A549 (cell line): Measurements from ENCODE around the gene FSTL4. TPM values are rescaled to one million over a fixed set of nuclear protein-coding genes. Genes with fewer than 3 reads are reported as not detected.

Experiments
- ATAC-seq, 2 experiments: fragments of 200-7000 bp in 1 of 2; fragments of >200 bp in 1 of 2; cut with Nextera tagmentation in 1 of 2; cut with Tn5 transposase in 1 of 2; 3 replicates each; pipeline versions ENCODE4 v1.8.0 to v1.9.1; 2018 to 2020; ENCODE audit warnings: mild to moderate bottlenecking in 1 of 2, moderate library complexity in 1 of 2
- CTCF ChIA-PET: fragments of 300-600 bp; sonication (Branson Sonifier 250); formaldehyde crosslinking; extraction: SDS; loops from one replicate; lab custom pipeline; 2021; ENCODE audit warnings: antibody characterized with exemption, inconsistent platforms; lab: Yijun Ruan, JAX
- POLR2A ChIA-PET: fragments of 350-600 bp; formaldehyde crosslinking; extraction: SDS; loops from one replicate; lab custom pipeline; 2021; ENCODE audit warnings: antibody characterized with exemption, inconsistent platforms; lab: Yijun Ruan, JAX
- DNase-seq, 2 experiments: peaks; one replicate each; pipeline versions ENCODE4 v3.0.0 to v3.0.0-alpha.2; 2011 to 2016; ENCODE audit warnings: low read depth in 1 of 2, low spot score in 1 of 2
- FAIRE-seq: peaks from 2 replicates; lab custom pipeline; 2011; peaks lifted over from hg19 to GRCh38; lab: Jason Lieb, UNC
- H3K27ac ChIP-seq, 2 experiments: fragments of >200 bp; sonication (Bioruptor Twin); formaldehyde crosslinking; 3 replicates each; pipeline ENCODE4 v1.5.1; 2016 to 2017
- H3K4me1 ChIP-seq: fragments of >200 bp; sonication (Bioruptor Twin); formaldehyde crosslinking; 3 replicates; pipeline ENCODE4 v1.6.1; 2016
- H3K4me2 ChIP-seq: fragments of >200 bp; sonication (Bioruptor Twin); formaldehyde crosslinking; 3 replicates; pipeline ENCODE4 v1.6.1; 2016
- H3K4me3 ChIP-seq: fragments of >200 bp; sonication (Bioruptor Twin); formaldehyde crosslinking; 3 replicates; pipeline ENCODE4 v1.5.1; 2016
- H3K9me3 ChIP-seq: fragments of >200 bp; sonication (Bioruptor Twin); formaldehyde crosslinking; 3 replicates; pipeline ENCODE4 v1.6.1; 2016
- BHLHE40 ChIP-seq: IDR thresholded peaks from 2 replicates; pipeline ENCODE4 v1.6.1; 2012; ENCODE audit warnings: low read depth, low read length, inconsistent platforms
- CBX2 ChIP-seq: fragments of 200-600 bp; sonication (generic); IDR thresholded peaks from 2 replicates; pipeline ENCODE4 v1.6.1; 2016; ENCODE audit warnings: low read depth, mild to moderate bottlenecking, borderline replicate concordance
- CBX8 ChIP-seq: fragments of 200-600 bp; sonication (generic); IDR thresholded peaks from 2 replicates; pipeline ENCODE4 v1.6.1; 2016
- EHF ChIP-seq: fragments of 250-450 bp; sonication (Bioruptor Pico); IDR thresholded peaks from 2 replicates; pipeline ENCODE4 v1.5.0; 2020; ENCODE audit warnings: mild to moderate bottlenecking
- ESRRA ChIP-seq: fragments of 150-350 bp; IDR thresholded peaks from 2 replicates; pipeline ENCODE4 v1.6.1; 2014; ENCODE audit warnings: mild to moderate bottlenecking, low read length, borderline replicate concordance
- FOSL2 ChIP-seq, 2 experiments: fragments of 450-650 bp in 1 of 2; fragments of >200 bp in 1 of 2; sonication (Bioruptor Twin) in 1 of 2; formaldehyde crosslinking; IDR thresholded peaks; 2 replicates each; pipeline versions ENCODE4 v1.5.0 to v1.6.1; 2016 to 2020; ENCODE audit warnings: mild to moderate bottlenecking in 1 of 2, moderate library complexity in 1 of 2
- JUN ChIP-seq, 2 experiments: fragments of >200 bp; sonication (Bioruptor Twin); formaldehyde crosslinking; IDR thresholded peaks; 2 replicates in 1 of 2; 3 replicates in 1 of 2; pipeline ENCODE4 v1.6.1; 2016 to 2017
- KDM5A ChIP-seq: fragments of 200-600 bp; sonication (generic); IDR thresholded peaks from 2 replicates; pipeline ENCODE4 v1.6.1; 2016; ENCODE audit warnings: antibody characterized with exemption, mild to moderate bottlenecking
- MAZ ChIP-seq: fragments of 150-350 bp; IDR thresholded peaks from 2 replicates; pipeline ENCODE4 v1.6.1; 2014; ENCODE audit warnings: antibody characterized with exemption, low read depth, low read length, borderline replicate concordance
- MYC ChIP-seq: IDR thresholded peaks from 2 replicates; pipeline ENCODE4 v1.6.1; 2012; ENCODE audit warnings: mild to moderate bottlenecking, inconsistent platforms, low read length, improper control_type of control experiment, borderline replicate concordance
- NR3C1 ChIP-seq: fragments of >200 bp; sonication (Bioruptor Twin); formaldehyde crosslinking; IDR thresholded peaks from 3 replicates; pipeline ENCODE4 v1.6.1; 2017
- POLR2AphosphoS2 ChIP-seq: conservative IDR thresholded peaks from 2 replicates; pipeline ENCODE4 v1.6.1; 2012; ENCODE audit warnings: low read length, improper control_type of control experiment, inconsistent platforms
- RAD21 ChIP-seq, 2 experiments: fragments of >200 bp in 1 of 2; sonication (Bioruptor Twin) in 1 of 2; formaldehyde crosslinking in 1 of 2; IDR thresholded peaks in 1 of 2; conservative IDR thresholded peaks in 1 of 2; 2 replicates in 1 of 2; 3 replicates in 1 of 2; pipeline ENCODE4 v1.6.1; 2012 to 2018; ENCODE audit warnings: inconsistent platforms in 1 of 2
- RCOR1 ChIP-seq: fragments of 150-350 bp; IDR thresholded peaks from 2 replicates; pipeline ENCODE4 v1.6.1; 2014; ENCODE audit warnings: antibody characterized with exemption, low read length, low read depth
- RFX5 ChIP-seq: fragments of 450-650 bp; IDR thresholded peaks from 2 replicates; pipeline ENCODE4 v1.7.1; 2014; ENCODE audit warnings: antibody characterized with exemption, mild to moderate bottlenecking, moderate library complexity
- RNF2 ChIP-seq: fragments of 200-600 bp; sonication (generic); IDR thresholded peaks from 2 replicates; pipeline ENCODE4 v1.6.1; 2016; ENCODE audit warnings: low read depth, mild to moderate bottlenecking, antibody characterized with exemption, moderate library complexity, borderline replicate concordance
- SMC3 ChIP-seq: fragments of >200 bp; sonication (Bioruptor Twin); formaldehyde crosslinking; IDR thresholded peaks from 3 replicates; pipeline ENCODE4 v1.6.1; 2018; ENCODE audit warnings: inconsistent platforms
- TFCP2L1 ChIP-seq: fragments of 250-450 bp; sonication (Bioruptor Pico); IDR thresholded peaks from 2 replicates; pipeline ENCODE4 v1.5.0; 2021; ENCODE audit warnings: mild to moderate bottlenecking
- ZC3H11A ChIP-seq: fragments of 450-650 bp; IDR thresholded peaks from 2 replicates; pipeline ENCODE4 v1.6.1; 2014; ENCODE audit warnings: antibody characterized with exemption, mild to moderate bottlenecking
- WGBS: methylation state at CpG from one replicate; pipeline ENCODE4 v1.1.6; 2017; ENCODE audit errors: missing lambda C conversion rate; 5-methylcytosine and 5-hydroxymethylcytosine counted together
- polyA plus RNA-seq, 4 experiments: library from polyadenylated mRNA; depleted of rRNA in 3 of 4; stranded (reverse); fragments of >200 nt; fragmentation: RNase III in 1 of 4; extraction: RNeasy Plus Mini Kit Qiagen cat#74134 plus additional on column Dnase treatment in 1 of 4; gene quantifications; 2 replicates in 3 of 4; 3 replicates in 1 of 4; pipeline ENCODE4 v1.2.3, GENCODE V29; 2011 to 2017
- small RNA-seq, 6 experiments: library from RNA; depleted of rRNA; stranded (forward); fragments of <200 nt; gene quantifications; one replicate each; pipeline ENCODE3, GENCODE V24; 2012
- TF ChIP-seq, protein P1 (sequence below): fragments of >200 bp; sonication (Bioruptor Twin); formaldehyde crosslinking; IDR thresholded peaks from 3 replicates; pipeline ENCODE4 v1.5.1; 2016
- TF ChIP-seq, protein P2 (sequence below): fragments of >200 bp; sonication (Bioruptor Twin); formaldehyde crosslinking; IDR thresholded peaks from 2 replicates; pipeline ENCODE4 v1.6.1; 2016
- TF ChIP-seq, protein P3 (sequence below): IDR thresholded peaks from 2 replicates; pipeline ENCODE4 v1.6.1; 2012

The FSTL4 gene
- polyA plus RNA-seq, 2 of the 4 experiments (the other 2 are of a cell fraction) = 1.6 to 1.8 TPM

DNA sequence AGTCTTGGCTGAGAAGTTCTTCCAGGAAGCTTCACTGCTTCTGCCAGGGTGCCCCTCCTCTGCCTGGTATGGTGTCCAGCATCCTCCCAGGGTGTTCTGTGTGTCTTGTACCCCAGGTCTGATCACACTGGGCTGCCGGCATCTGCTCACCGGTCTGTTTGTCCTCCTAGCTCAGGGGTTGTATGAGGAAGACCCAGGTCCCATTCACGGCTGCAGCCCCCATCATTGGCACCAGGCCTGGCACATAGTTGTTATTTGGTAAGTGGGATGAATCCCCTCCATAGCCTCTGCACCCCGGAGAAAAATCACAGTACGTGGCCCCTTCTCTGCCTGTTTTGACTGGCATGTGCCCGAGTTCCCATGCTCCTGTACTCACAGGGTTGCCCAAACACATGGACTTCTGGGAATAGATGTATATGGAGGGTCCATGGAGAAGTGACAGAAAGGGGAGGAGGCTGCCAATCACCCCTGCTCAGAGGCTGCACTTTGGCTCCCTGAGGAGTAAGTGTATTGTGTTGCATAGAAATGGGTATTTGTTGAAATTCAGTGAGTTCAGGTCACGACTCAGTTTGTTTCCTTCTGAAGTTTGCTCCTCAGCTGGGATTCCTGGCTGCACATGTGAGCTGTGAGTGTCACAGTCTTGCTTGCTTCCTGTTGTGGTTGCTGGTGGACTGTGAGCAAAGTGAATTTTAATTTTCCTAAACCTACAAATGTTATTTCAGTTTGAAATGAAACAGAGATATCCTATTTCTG lies 464.4 kb downstream of the FSTL4 start:
- Histone ChIP-seq H3K9me3 (no peaks in the 10 kb centered on the region), H3K4me2 (no peak overlapping the region), H3K4me3 (no peak overlapping the region), H3K4me1 (no peaks in the 10 kb centered on the region), H3K27ac (no peak overlapping the region)
- FAIRE-seq = no peak
- CTCF ChIA-PET = interaction anchor here (1.0 to 1.4 kb wide), 2 partner anchors 10 to 100 kb away, joined by 3 to 4 read pairs; no protein-coding TSS in a partner anchor
- no peak for DNase-seq
- WGBS = 77% methylated on average over 7 of the region's 7 CpGs
- ATAC-seq = no peak
- TF ChIP-seq NR3C1 = no peak
- TF ChIP-seq SMC3 = no peak
- POLR2A ChIA-PET = no interaction called here

DNA sequence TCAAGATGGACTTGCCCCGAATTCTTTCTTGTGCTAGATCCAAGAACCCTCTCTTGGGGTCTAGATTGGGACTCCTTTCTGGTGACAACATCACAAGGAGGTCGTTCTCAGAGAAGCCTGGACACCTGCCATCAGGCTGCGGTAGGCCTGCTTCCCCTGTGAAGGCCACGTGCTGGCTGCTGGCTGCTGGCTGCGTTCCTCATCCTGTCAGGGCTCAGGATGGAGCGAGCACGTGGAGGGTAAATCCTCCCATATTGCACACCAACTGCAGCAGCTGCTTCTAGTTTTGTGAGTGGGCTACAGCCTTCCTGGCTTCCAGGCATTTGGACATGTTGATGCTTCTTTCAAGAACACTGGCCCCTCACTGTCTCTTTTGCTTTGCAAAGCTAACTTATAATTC lies 464.9 kb downstream of the FSTL4 start:
- ATAC-seq = no peak

More for the DNA sequence above, 464.9 kb downstream of the FSTL4 start:
- FAIRE-seq (no peak), DNase-seq (no peak)
- H3K27ac ChIP-seq = no peak overlapping the region
- no peak overlapping the region for H3K4me2 ChIP-seq
- H3K4me3 ChIP-seq = no peak overlapping the region
- TF ChIP-seq FOSL2 (IDR thresholded peaks at IDR 0.05) (no peak), FOSL2 (CRISPR knock-in tag; IDR thresholded peaks at IDR 0.05) (no peak), ESRRA (no peak), JUN (IDR thresholded peaks at IDR 0.05) (no peak), RCOR1 (no peak), ZC3H11A (no peak), CBX8 (no peak), BHLHE40 (no peak), EHF (CRISPR knock-in tag) (no peak), RFX5 (no peak), RAD21 (conservative IDR thresholded peaks at IDR 0.05 in 1 of 2, IDR thresholded peaks at IDR 0.05 in 1 of 2) (no peak), CBX2 (no peak), POLR2AphosphoS2 (no peak), TFCP2L1 (CRISPR knock-in tag) (no peak), KDM5A (no peak), MYC (no peak), RNF2 (no peak), MAZ (no peak)
- TF ChIP-seq, protein P1, sequence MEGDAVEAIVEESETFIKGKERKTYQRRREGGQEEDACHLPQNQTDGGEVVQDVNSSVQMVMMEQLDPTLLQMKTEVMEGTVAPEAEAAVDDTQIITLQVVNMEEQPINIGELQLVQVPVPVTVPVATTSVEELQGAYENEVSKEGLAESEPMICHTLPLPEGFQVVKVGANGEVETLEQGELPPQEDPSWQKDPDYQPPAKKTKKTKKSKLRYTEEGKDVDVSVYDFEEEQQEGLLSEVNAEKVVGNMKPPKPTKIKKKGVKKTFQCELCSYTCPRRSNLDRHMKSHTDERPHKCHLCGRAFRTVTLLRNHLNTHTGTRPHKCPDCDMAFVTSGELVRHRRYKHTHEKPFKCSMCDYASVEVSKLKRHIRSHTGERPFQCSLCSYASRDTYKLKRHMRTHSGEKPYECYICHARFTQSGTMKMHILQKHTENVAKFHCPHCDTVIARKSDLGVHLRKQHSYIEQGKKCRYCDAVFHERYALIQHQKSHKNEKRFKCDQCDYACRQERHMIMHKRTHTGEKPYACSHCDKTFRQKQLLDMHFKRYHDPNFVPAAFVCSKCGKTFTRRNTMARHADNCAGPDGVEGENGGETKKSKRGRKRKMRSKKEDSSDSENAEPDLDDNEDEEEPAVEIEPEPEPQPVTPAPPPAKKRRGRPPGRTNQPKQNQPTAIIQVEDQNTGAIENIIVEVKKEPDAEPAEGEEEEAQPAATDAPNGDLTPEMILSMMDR = no peak
- TF ChIP-seq, protein P2, sequence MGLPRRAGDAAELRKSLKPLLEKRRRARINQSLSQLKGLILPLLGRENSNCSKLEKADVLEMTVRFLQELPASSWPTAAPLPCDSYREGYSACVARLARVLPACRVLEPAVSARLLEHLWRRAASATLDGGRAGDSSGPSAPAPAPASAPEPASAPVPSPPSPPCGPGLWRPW = no peak
- TF ChIP-seq, protein P3, sequence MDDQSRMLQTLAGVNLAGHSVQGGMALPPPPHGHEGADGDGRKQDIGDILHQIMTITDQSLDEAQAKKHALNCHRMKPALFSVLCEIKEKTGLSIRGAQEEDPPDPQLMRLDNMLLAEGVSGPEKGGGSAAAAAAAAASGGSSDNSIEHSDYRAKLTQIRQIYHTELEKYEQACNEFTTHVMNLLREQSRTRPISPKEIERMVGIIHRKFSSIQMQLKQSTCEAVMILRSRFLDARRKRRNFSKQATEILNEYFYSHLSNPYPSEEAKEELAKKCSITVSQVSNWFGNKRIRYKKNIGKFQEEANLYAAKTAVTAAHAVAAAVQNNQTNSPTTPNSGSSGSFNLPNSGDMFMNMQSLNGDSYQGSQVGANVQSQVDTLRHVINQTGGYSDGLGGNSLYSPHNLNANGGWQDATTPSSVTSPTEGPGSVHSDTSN = no peak
- ChIA-PET POLR2A (no interaction called here), CTCF (interaction anchor here (1.4 kb wide), 1 partner anchor 100 kb away, joined by 4 read pairs; no protein-coding TSS in a partner anchor)
- H3K9me3 ChIP-seq = no peaks in the 10 kb centered on the region
- WGBS = 48% methylated on average over 5 of the region's 7 CpGs
- H3K4me1 ChIP-seq = no peaks in the 10 kb centered on the region

Small RNA genes within 50 kb of the gene (small RNA-seq; reads per million reads assigned to genes)
- gene MIR1289-2 = 0 reads per million in 6 experiments
